Measurements from ENCODE around the gene EME2. TPM values are rescaled to one million over a fixed set of nuclear protein-coding genes. Genes with fewer than 3 reads are reported as not detected.

EME2 gene
- total and polyA plus RNA-seq, 4 donors, result 1.4 to 9.0 (median 3.0) TPM

GRCh38 chr16:1734123-1734522 is 38.5 kb upstream of the EME2 start (continued):
- TF ChIP-seq FOXA1 (IDR thresholded peaks at IDR 0.05), result no peak

GRCh38 chr16:1734816-1735215 is 37.8 kb upstream of the EME2 start:
- no peaks in the 10 kb centered on the region for H3K9me3 ChIP-seq (ENCODE audit: control insufficient read depth in 4 of 4, low read length in 3 of 4)
- WGBS, result 95% methylated on average over 22 of the region's 22 CpGs
- peaks cover 0 to 32% (median 16%) of the 10 kb centered on the region in 4 donors for H3K36me3 ChIP-seq (ENCODE audit: control insufficient read depth in 4 of 4, insufficient read depth in 3 of 4, low read depth in 1 of 4, low read length in 3 of 4)

GRCh38 chr16:1740234-1740633 is 32.4 kb upstream of the EME2 start:
- peaks cover under 1 to 34% (median 6%) of the 10 kb centered on the region in 4 donors for H3K36me3 ChIP-seq (ENCODE audit: control insufficient read depth in 4 of 4, insufficient read depth in 3 of 4, low read depth in 1 of 4, low read length in 3 of 4)
- H3K4me1 ChIP-seq (ENCODE audit: control insufficient read depth in 4 of 4, insufficient read depth in 4 of 4, low read length in 3 of 4), result no peaks in the 10 kb centered on the region
- no peaks in the 10 kb centered on the region for H3K27me3 ChIP-seq (ENCODE audit: control insufficient read depth in 4 of 4, insufficient read depth in 4 of 4, low read length in 3 of 4)
- H3K9ac ChIP-seq (ENCODE audit: low read depth in 1 of 2, low read length in 2 of 2), result no peak overlapping the region
- no peak overlapping the region for H3K4me3 ChIP-seq (ENCODE audit: low read depth in 1 of 3, low read length in 3 of 3)
- 98% methylated on average over 33 of the region's 33 CpGs for WGBS
- no peak overlapping the region for H3K27ac ChIP-seq (ENCODE audit: low read depth in 1 of 2, low read length in 2 of 2)
- no peaks in the 10 kb centered on the region for H3K9me3 ChIP-seq (ENCODE audit: control insufficient read depth in 4 of 4, low read length in 3 of 4)
- DNase-seq (ENCODE audit: low spot score), result no peak
- no peak for TF ChIP-seq EGR1 (IDR thresholded peaks at IDR 0.05; ENCODE audit: low read depth in 2 of 2)
- no peak for TF ChIP-seq NR2F2 (IDR thresholded peaks at IDR 0.05)
- TF ChIP-seq GABPA (IDR thresholded peaks at IDR 0.05 in 1 of 2, conservative IDR thresholded peaks at IDR 0.05 in 1 of 2), result no peak
- TF ChIP-seq MAX (IDR thresholded peaks at IDR 0.05), result no peak
- no peak for TF ChIP-seq HNF4G (IDR thresholded peaks at IDR 0.05)
- no peak for TF ChIP-seq RAD21 (IDR thresholded peaks at IDR 0.05)
- TF ChIP-seq TAF1 (conservative IDR thresholded peaks at IDR 0.05), result no peak
- TF ChIP-seq ZBTB33 (IDR thresholded peaks at IDR 0.05), result no peak
- TF ChIP-seq SP1 (IDR thresholded peaks at IDR 0.05), result no peak

More at GRCh38 chr16:1734816-1735215, 37.8 kb upstream of the EME2 start:
- Histone ChIP-seq H3K4me3 (ENCODE audit: low read depth in 1 of 3, low read length in 3 of 3) (no peak overlapping the region), H3K27ac (ENCODE audit: low read depth in 1 of 2, low read length in 2 of 2) (no peak overlapping the region), H3K4me1 (ENCODE audit: control insufficient read depth in 4 of 4, insufficient read depth in 4 of 4, low read length in 3 of 4) (no peaks in the 10 kb centered on the region), H3K9ac (ENCODE audit: low read depth in 1 of 2, low read length in 2 of 2) (no peak overlapping the region), H3K27me3 (ENCODE audit: control insufficient read depth in 4 of 4, insufficient read depth in 4 of 4, low read length in 3 of 4) (no peaks in the 10 kb centered on the region)
- TF ChIP-seq MAX (IDR thresholded peaks at IDR 0.05) (no peak), TAF1 (conservative IDR thresholded peaks at IDR 0.05) (no peak), YY1 (IDR thresholded peaks at IDR 0.05) (no peak), EGR1 (IDR thresholded peaks at IDR 0.05; ENCODE audit: low read depth in 2 of 2) (no peak), HNF4A (conservative IDR thresholded peaks at IDR 0.05) (no peak), ZBTB33 (IDR thresholded peaks at IDR 0.05) (no peak), RAD21 (IDR thresholded peaks at IDR 0.05) (no peak), GABPA (IDR thresholded peaks at IDR 0.05 in 1 of 2, conservative IDR thresholded peaks at IDR 0.05 in 1 of 2) (no peak), RXRA (IDR thresholded peaks at IDR 0.05) (no peak), ATF3 (IDR thresholded peaks at IDR 0.05) (no peak), SP1 (IDR thresholded peaks at IDR 0.05) (no peak), HNF4G (IDR thresholded peaks at IDR 0.05) (no peak), FOXA2 (IDR thresholded peaks at IDR 0.05) (no peak), FOXA1 (IDR thresholded peaks at IDR 0.05) (no peak), CTCF (IDR thresholded peaks at IDR 0.05; ENCODE audit: low read depth, low read length, missing input control) (no peak), JUND (IDR thresholded peaks at IDR 0.05) (no peak)
- no peak for DNase-seq (ENCODE audit: low spot score)

All from liver (tissue), 9 donors.